H1 (cell line): ENCODE measurements around the gene MC4R. TPM values are rescaled to one million over a fixed set of nuclear protein-coding genes. Genes with fewer than 3 reads are reported as not detected.
A peak's percentile ranks its signal among the peaks of the same experiment; 100 is the strongest.

Experiments
- CTCF ChIA-PET: fragments of 300-600 bp; sonication (Branson Sonifier 250); formaldehyde crosslinking; loops from one replicate; lab custom pipeline; 2021; ENCODE audit not compliant: partially characterized antibody; lab: Charles Lee
- POLR2A ChIA-PET: fragments of 300-600 bp; sonication (Branson Sonifier 250); formaldehyde crosslinking; loops from one replicate; lab custom pipeline; 2021; ENCODE audit warnings: inconsistent platforms; ENCODE audit not compliant: partially characterized antibody; lab: Charles Lee
- DNase-seq, 2 experiments: peaks; one replicate each; pipeline versions ENCODE4 v3.0.0 to v3.0.0-alpha.2; 2010 to 2022; ENCODE audit warnings: low spot score in 2 of 2, low read depth in 1 of 2, mixed read lengths in 1 of 2
- FAIRE-seq: peaks from 2 replicates; lab custom pipeline; 2011; peaks lifted over from hg19 to GRCh38; lab: Jason Lieb, UNC
- H2AFZ ChIP-seq: 2 replicates; pipeline ENCODE4 v1.8.1; 2012; ENCODE audit warnings: low read length, inconsistent platforms
- H2AK5ac ChIP-seq: 2 replicates; pipeline ENCODE4 v1.6.1; 2013; ENCODE audit warnings: low read depth, low read length
- H2BK120ac ChIP-seq: replicated peaks from 2 replicates; pipeline ENCODE3; 2013; ENCODE audit warnings: low read depth, low read length, inconsistent platforms
- H2BK12ac ChIP-seq: 2 replicates; pipeline ENCODE4 v1.6.1; 2013; ENCODE audit warnings: low read depth, low read length
- H2BK15ac ChIP-seq: 2 replicates; pipeline ENCODE4 v1.6.1; 2013; ENCODE audit warnings: low read length
- H2BK20ac ChIP-seq: 2 replicates; pipeline ENCODE4 v1.6.1; 2013; ENCODE audit warnings: low read length
- H2BK5ac ChIP-seq: 2 replicates; pipeline ENCODE4 v1.6.1; 2013; ENCODE audit warnings: low read depth, low read length
- H3K14ac ChIP-seq: 2 replicates; pipeline ENCODE4 v1.6.1; 2013; ENCODE audit warnings: inconsistent platforms; ENCODE audit not compliant: insufficient read length
- H3K18ac ChIP-seq: 2 replicates; pipeline ENCODE4 v1.6.1; 2013; ENCODE audit warnings: low read length; ENCODE audit errors: extremely low read depth
- H3K23ac ChIP-seq: 2 replicates; pipeline ENCODE4 v1.6.1; 2013; ENCODE audit warnings: inconsistent platforms; ENCODE audit not compliant: insufficient read length
- H3K23me2 ChIP-seq: 2 replicates; pipeline ENCODE4 v1.6.1; 2013; ENCODE audit warnings: low read depth, low read length
- H3K27ac ChIP-seq: 2 replicates; pipeline ENCODE4 v1.6.1; 2011; ENCODE audit warnings: low read depth, low read length, inconsistent platforms
- H3K27me3 ChIP-seq, 4 experiments: replicated peaks in 1 of 4; 1 replicate in 1 of 4; 2 replicates in 3 of 4; pipeline versions ENCODE4 v1.6.1 to v1.8.1; 2011 to 2013; ENCODE audit warnings: low read length in 3 of 4, mild to moderate bottlenecking in 3 of 4, inconsistent platforms in 2 of 4, mixed read lengths in 2 of 4, moderate library complexity in 1 of 4; ENCODE audit not compliant: control insufficient read depth in 3 of 4, insufficient read depth in 3 of 4; ENCODE audit errors: extremely low read depth in 1 of 4
- H3K36me3 ChIP-seq, 4 experiments: 2 replicates each; pipeline versions ENCODE4 v1.6.1 to v1.8.1; 2011 to 2013; ENCODE audit warnings: mild to moderate bottlenecking in 4 of 4, low read length in 3 of 4, moderate library complexity in 2 of 4, control low read depth in 1 of 4, inconsistent platforms in 1 of 4; ENCODE audit not compliant: insufficient read depth in 4 of 4, control insufficient read depth in 2 of 4
- H3K4ac ChIP-seq: replicated peaks from 2 replicates; pipeline ENCODE3; 2013; ENCODE audit warnings: low read length, low read depth, mixed read lengths, inconsistent platforms; ENCODE audit not compliant: insufficient read length
- H3K4me1 ChIP-seq, 4 experiments: replicated peaks in 1 of 4; 1 replicate in 1 of 4; 2 replicates in 3 of 4; pipeline versions ENCODE4 v1.6.1 to v1.8.1; 2011 to 2013; ENCODE audit warnings: low read length in 3 of 4, inconsistent platforms in 2 of 4, mixed read lengths in 1 of 4; ENCODE audit not compliant: insufficient read depth in 4 of 4, control insufficient read depth in 3 of 4
- H3K4me2 ChIP-seq, 2 experiments: 2 replicates each; pipeline versions ENCODE4 v1.6.1 to v1.8.1; 2011 to 2013; ENCODE audit warnings: low read depth in 2 of 2, low read length in 2 of 2, control low read depth in 1 of 2, inconsistent platforms in 1 of 2, mild to moderate bottlenecking in 1 of 2; ENCODE audit not compliant: insufficient read depth in 1 of 2
- H3K4me3 ChIP-seq, 4 experiments: fragments of 200-600, 300-600 bp in 1 of 4; sonication (generic), shearing (Covaris generic), sonication (Bioruptor Twin) in 1 of 4; 2 replicates each; pipeline versions ENCODE4 v1.5.1 to v1.8.1; 2011 to 2016; ENCODE audit warnings: low read length in 4 of 4, low read depth in 3 of 4, control low read depth in 2 of 4, inconsistent platforms in 2 of 4, mild to moderate bottlenecking in 2 of 4, mixed read lengths in 1 of 4, moderate library complexity in 1 of 4; ENCODE audit not compliant: insufficient read depth in 2 of 4; ENCODE audit errors: extremely low read depth in 1 of 4
- H3K56ac ChIP-seq: replicated peaks from 2 replicates; pipeline ENCODE3; 2013; ENCODE audit warnings: low read depth, mild to moderate bottlenecking, mixed read lengths, low read length, inconsistent platforms; ENCODE audit not compliant: insufficient read length
- H3K79me1 ChIP-seq: 2 replicates; pipeline ENCODE4 v1.6.1; 2013; ENCODE audit warnings: low read depth, low read length, control low read depth
- H3K79me2 ChIP-seq, 2 experiments: 2 replicates each; pipeline versions ENCODE4 v1.6.1 to v1.8.1; 2012 to 2013; ENCODE audit warnings: low read length in 2 of 2, mild to moderate bottlenecking in 2 of 2, inconsistent platforms in 1 of 2; ENCODE audit not compliant: insufficient read depth in 2 of 2, control insufficient read depth in 1 of 2
- H3K9ac ChIP-seq, 4 experiments: replicated peaks in 1 of 4; 1 replicate in 1 of 4; 2 replicates in 3 of 4; pipeline versions ENCODE4 v1.6.1 to v1.8.1; 2011 to 2013; ENCODE audit warnings: low read depth in 3 of 4, low read length in 3 of 4, control low read depth in 2 of 4, mild to moderate bottlenecking in 2 of 4, moderate library complexity in 2 of 4, inconsistent platforms in 1 of 4; ENCODE audit errors: extremely low read depth in 1 of 4
- H3K9me3 ChIP-seq, 2 experiments: 2 replicates each; pipeline versions ENCODE4 v1.6.1 to v1.8.1; 2012 to 2013; ENCODE audit warnings: mild to moderate bottlenecking in 2 of 2, moderate library complexity in 2 of 2, control low read depth in 1 of 2, inconsistent platforms in 1 of 2, low read depth in 1 of 2, low read length in 1 of 2, mixed read lengths in 1 of 2; ENCODE audit not compliant: insufficient read depth in 2 of 2
- H4K20me1 ChIP-seq, 2 experiments: replicated peaks in 1 of 2; 2 replicates each; pipeline versions ENCODE3 to v1.8.1; 2011 to 2013; ENCODE audit warnings: inconsistent platforms in 2 of 2, low read length in 2 of 2, mild to moderate bottlenecking in 1 of 2; ENCODE audit not compliant: insufficient read depth in 2 of 2, control insufficient read depth in 1 of 2
- H4K5ac ChIP-seq: 2 replicates; pipeline ENCODE4 v1.6.1; 2013; ENCODE audit warnings: low read length, low read depth, mixed read lengths, inconsistent platforms; ENCODE audit not compliant: insufficient read length
- H4K8ac ChIP-seq: 2 replicates; pipeline ENCODE4 v1.8.0; 2013; ENCODE audit warnings: mild to moderate bottlenecking, moderate library complexity, low read length, inconsistent platforms; ENCODE audit not compliant: insufficient read depth; ENCODE audit errors: extremely low read depth
- H4K91ac ChIP-seq: replicated peaks from 2 replicates; pipeline ENCODE3; 2013; ENCODE audit warnings: low read length, mixed read lengths, inconsistent platforms; ENCODE audit not compliant: insufficient read length
- RAD21 ChIP-seq, 2 experiments: IDR thresholded peaks in 1 of 2; conservative IDR thresholded peaks in 1 of 2; 2 replicates each; pipeline ENCODE4 v1.6.1; 2011; ENCODE audit warnings: low read depth in 2 of 2, low read length in 2 of 2, improper control_type of control experiment in 1 of 2, inconsistent platforms in 1 of 2, mild to moderate bottlenecking in 1 of 2, moderate library complexity in 1 of 2
- RBBP5 ChIP-seq: IDR thresholded peaks from 2 replicates; pipeline ENCODE4 v1.7.1; 2012; ENCODE audit warnings: low read depth, mild to moderate bottlenecking, inconsistent platforms, low read length, moderate library complexity, borderline replicate concordance
- SIRT6 ChIP-seq: IDR thresholded peaks from one replicate; pipeline ENCODE4 v1.7.1; 2012; ENCODE audit warnings: low read length, inconsistent platforms
- SIX5 ChIP-seq: IDR thresholded peaks from 2 replicates; pipeline ENCODE4 v1.6.1; 2011; ENCODE audit warnings: mild to moderate bottlenecking, low read depth, low read length
- WGBS, 2 experiments: shearing (Covaris generic) in 1 of 2; methylation state at CpG; one replicate each; pipeline versions ENCODE4 v1.1.6 to v1.1.7; 2013 to 2015; ENCODE audit warnings: low lambda C conversion rate in 2 of 2, mixed read lengths in 2 of 2, inconsistent platforms in 1 of 2, low coverage in 1 of 2, missing lambda C conversion rate in 1 of 2; ENCODE audit not compliant: insufficient replicate concordance in 2 of 2, insufficient coverage in 1 of 2, insufficient read length in 1 of 2; ENCODE audit errors: extremely low coverage in 1 of 2, missing lambda C conversion rate in 1 of 2; 5-methylcytosine and 5-hydroxymethylcytosine counted together
- polyA plus RNA-seq, 7 experiments: library from polyadenylated mRNA; depleted of rRNA in 3 of 7; stranded (reverse) in 5 of 7; unstranded in 2 of 7; fragments of >200 nt in 5 of 7; fragments of 200-250 nt in 2 of 7; gene quantifications; 1 replicate in 5 of 7; 2 replicates in 1 of 7; 4 replicates in 1 of 7; pipeline versions ENCODE4 v1.2.1 to v1.2.3, GENCODE V29; 2011 to 2013; ENCODE audit warnings: missing spikeins in 2 of 7, mixed read lengths in 2 of 7
- total RNA-seq: library from RNA; stranded (reverse); fragmentation: NEBNext Ultra II Directional; extraction: Animal tissue kit (Norgen Biotek cat#: 25700); gene quantifications from 2 replicates; pipeline ENCODE4 v1.2.1, GENCODE V29; 2021
- TF ChIP-seq, protein P1 (sequence below), 3 experiments: IDR thresholded peaks; 1 replicate in 2 of 3; 2 replicates in 1 of 3; pipeline versions ENCODE4 v1.5.1 to v1.6.1; 2011; ENCODE audit warnings: low read length in 3 of 3, mild to moderate bottlenecking in 3 of 3, inconsistent platforms in 2 of 3, low read depth in 1 of 3, moderate library complexity in 1 of 3; ENCODE audit not compliant: insufficient read depth in 1 of 3; ENCODE audit errors: control extremely low read depth in 1 of 3

MC4R gene
- total and polyA plus RNA-seq, 2 of the 8 experiments (the other 6 are each of a cell fraction or from before 2014, with no cell fraction given), result 0.11 TPM; not detected in 1

GRCh38 chr18:60411715-60412114 is 39.1 kb upstream of the MC4R start:
- Histone ChIP-seq H3K4me3 (no peak overlapping the region), H4K8ac (no peak overlapping the region), H3K18ac (no peak overlapping the region), H3K4ac (no peak overlapping the region), H2BK120ac (no peak overlapping the region), H3K27ac (no peak overlapping the region), H2AFZ (no peak overlapping the region), H3K23me2 (no peaks in the 10 kb centered on the region), H3K79me2 (no peaks in the 10 kb centered on the region), H3K27me3 (no peaks in the 10 kb centered on the region), H3K36me3 (no peaks in the 10 kb centered on the region), H3K9me3 (no peaks in the 10 kb centered on the region), H2AK5ac (no peak overlapping the region), H3K4me2 (no peak overlapping the region), H3K4me1 (no peaks in the 10 kb centered on the region; a peak in 1 of 7 replicates), H4K5ac (no peak overlapping the region), H4K91ac (no peak overlapping the region), H2BK20ac (no peak overlapping the region), H3K56ac (no peak overlapping the region), H3K9ac (no peak overlapping the region), H4K20me1 (no peaks in the 10 kb centered on the region), H2BK5ac (no peak overlapping the region), H3K14ac (no peak overlapping the region), H3K79me1 (no peaks in the 10 kb centered on the region), H2BK12ac (no peak overlapping the region), H2BK15ac (no peak overlapping the region), H3K23ac (no peak overlapping the region)
- DNase-seq (no peak), FAIRE-seq (peak; percentile 85)
- peak; percentile 38 to 44 for TF ChIP-seq RAD21 (IDR thresholded peaks at IDR 0.05 in 1 of 2, conservative IDR thresholded peaks at IDR 0.05 in 1 of 2; ENCODE audit: low read depth in 2 of 2, low read length in 2 of 2)
- TF ChIP-seq, protein P1, sequence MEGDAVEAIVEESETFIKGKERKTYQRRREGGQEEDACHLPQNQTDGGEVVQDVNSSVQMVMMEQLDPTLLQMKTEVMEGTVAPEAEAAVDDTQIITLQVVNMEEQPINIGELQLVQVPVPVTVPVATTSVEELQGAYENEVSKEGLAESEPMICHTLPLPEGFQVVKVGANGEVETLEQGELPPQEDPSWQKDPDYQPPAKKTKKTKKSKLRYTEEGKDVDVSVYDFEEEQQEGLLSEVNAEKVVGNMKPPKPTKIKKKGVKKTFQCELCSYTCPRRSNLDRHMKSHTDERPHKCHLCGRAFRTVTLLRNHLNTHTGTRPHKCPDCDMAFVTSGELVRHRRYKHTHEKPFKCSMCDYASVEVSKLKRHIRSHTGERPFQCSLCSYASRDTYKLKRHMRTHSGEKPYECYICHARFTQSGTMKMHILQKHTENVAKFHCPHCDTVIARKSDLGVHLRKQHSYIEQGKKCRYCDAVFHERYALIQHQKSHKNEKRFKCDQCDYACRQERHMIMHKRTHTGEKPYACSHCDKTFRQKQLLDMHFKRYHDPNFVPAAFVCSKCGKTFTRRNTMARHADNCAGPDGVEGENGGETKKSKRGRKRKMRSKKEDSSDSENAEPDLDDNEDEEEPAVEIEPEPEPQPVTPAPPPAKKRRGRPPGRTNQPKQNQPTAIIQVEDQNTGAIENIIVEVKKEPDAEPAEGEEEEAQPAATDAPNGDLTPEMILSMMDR (IDR thresholded peaks at IDR 0.05; ENCODE audit: control extremely low read depth in 1 of 3, insufficient read depth in 1 of 3, low read depth in 1 of 3, low read length in 3 of 3), result peak; percentile 34 to 58 (median 35)
- TF ChIP-seq RBBP5, result no peak
- TF ChIP-seq SIRT6, result no peak
- TF ChIP-seq SIX5, result no peak
- WGBS, 2 experiments, result 83% methylated on average over 5 of the region's 5 CpGs; no CpG with 5 or more reads in 1 of the 2 experiments
- POLR2A ChIA-PET, result no interaction called here
- CTCF ChIA-PET, result interaction anchor here (0.6 to 2.5 kb wide), 11 partner anchors 12 to 417 kb away, joined by 3 to 13 read pairs (median 4); no protein-coding TSS in a partner anchor
